Nucleus accumbens (tissue), 56 donors: Measurements from ENCODE around the gene ZNF608.

ENCODE experiments used
- DNase-seq, 56 donors: peaks; one replicate each; lab custom pipeline; 2025; lab: John Stamatoyannopoulos, UW

ZNF608 gene

GRCh38 chr5:124697501-124697900, 48.9 kb downstream of the ZNF608 start:
- DNase-seq: no peak

- DNase-seq: no peak
Observed at GRCh38 chr5:124696898-124697297, 49.5 kb downstream of the ZNF608 start.
